B cell (primary cell): ENCODE results near the gene AP4S1. TPM values are rescaled to one million over a fixed set of nuclear protein-coding genes. Genes with fewer than 3 reads are reported as not detected.

Source experiments
- ATAC-seq: fragments of 200-7000 bp; cut with Tn5 transposase; one replicate; pipeline ENCODE4 v1.10.0; 2021; ENCODE audit warnings: low read depth, mild to moderate bottlenecking, moderate number of reproducible peaks, moderate library complexity
- CTCF ChIA-PET: fragments of 350-600 bp; sonication (Branson Sonifier 250); formaldehyde crosslinking; loops from one replicate; lab custom pipeline; 2021; ENCODE audit warnings: antibody characterized with exemption, inconsistent platforms; lab: Charles Lee
- POLR2A ChIA-PET: fragments of 350-600 bp; sonication (Branson Sonifier 250); formaldehyde crosslinking; loops from one replicate; lab custom pipeline; 2021; ENCODE audit warnings: antibody characterized with exemption; lab: Charles Lee
- DNase-seq: peaks from one replicate; pipeline ENCODE4 v3.0.0; 2013
- H2AFZ ChIP-seq: 2 replicates; pipeline ENCODE4 v1.6.1; 2012; ENCODE audit warnings: mild to moderate bottlenecking, low read depth, low read length; ENCODE audit not compliant: insufficient read depth, poor library complexity, severe bottlenecking
- H3K27ac ChIP-seq, 2 donors: 1 replicate in 1 of 2; 2 replicates in 1 of 2; pipeline ENCODE4 v1.5.1; 2012 to 2013; ENCODE audit warnings: low read length in 2 of 2, mild to moderate bottlenecking in 2 of 2, moderate library complexity in 1 of 2
- H3K27me3 ChIP-seq, 4 experiments: fragments of 200-600 bp in 1 of 4; sonication (generic) in 1 of 4; replicated peaks in 1 of 4; 1 replicate in 2 of 4; 2 replicates in 2 of 4; pipeline versions ENCODE4 v1.6.1 to v1.7.0; 2013 to 2016; ENCODE audit warnings: low read length in 3 of 4, mild to moderate bottlenecking in 2 of 4, mixed read lengths in 1 of 4, moderate library complexity in 1 of 4; ENCODE audit not compliant: insufficient read depth in 4 of 4, control insufficient read depth in 3 of 4; ENCODE audit errors: control extremely low read depth in 1 of 4
- H3K36me3 ChIP-seq, 2 experiments: replicated peaks in 1 of 2; 1 replicate in 1 of 2; 2 replicates in 1 of 2; pipeline versions ENCODE4 v1.6.1 to v1.7.1; 2013; ENCODE audit warnings: low read length in 1 of 2; ENCODE audit not compliant: insufficient read depth in 2 of 2, control insufficient read depth in 1 of 2; ENCODE audit errors: control extremely low read depth in 1 of 2, extremely low read depth in 1 of 2
- H3K4me1 ChIP-seq, 2 donors: fragments of 200-600 bp in 1 of 2; sonication (generic) in 1 of 2; 1 replicate in 1 of 2; 2 replicates in 1 of 2; pipeline versions ENCODE4 v1.5.1 to v1.6.1; 2013 to 2017; ENCODE audit warnings: low read length in 2 of 2; ENCODE audit not compliant: control insufficient read depth in 2 of 2, insufficient read depth in 2 of 2
- H3K4me2 ChIP-seq: replicated peaks from 2 replicates; pipeline ENCODE3; 2012; ENCODE audit warnings: mild to moderate bottlenecking, low read depth, low read length; ENCODE audit not compliant: poor library complexity, severe bottlenecking
- H3K4me3 ChIP-seq, 5 experiments: fragments of 200-600 bp in 1 of 5; sonication (generic) in 1 of 5; 1 replicate in 3 of 5; 2 replicates in 2 of 5; pipeline versions ENCODE4 v1.5.1 to v1.7.0; 2011 to 2016; ENCODE audit warnings: low read length in 4 of 5, mild to moderate bottlenecking in 4 of 5, low read depth in 2 of 5, control low read depth in 1 of 5, moderate library complexity in 1 of 5; ENCODE audit not compliant: insufficient read depth in 1 of 5; ENCODE audit errors: control extremely low read depth in 1 of 5, extremely low read depth in 1 of 5
- H3K79me2 ChIP-seq: fragments of 200-600 bp; sonication (generic); one replicate; pipeline ENCODE4 v1.6.0; 2016; ENCODE audit warnings: low read length; ENCODE audit not compliant: control insufficient read depth, insufficient read depth
- H3K9ac ChIP-seq: fragments of 200-600 bp; sonication (generic); 2 replicates; pipeline ENCODE4 v1.6.1; 2017; ENCODE audit warnings: mild to moderate bottlenecking, low read length, moderate library complexity
- H3K9me3 ChIP-seq, 3 donors: one replicate each; pipeline versions ENCODE4 v1.6.1 to v1.7.1; 2013; ENCODE audit warnings: low read length in 2 of 3; ENCODE audit not compliant: control insufficient read depth in 2 of 3, insufficient read depth in 1 of 3; ENCODE audit errors: control extremely low read depth in 1 of 3
- H4K20me1 ChIP-seq: 2 replicates; pipeline ENCODE4 v1.6.0; 2012; ENCODE audit warnings: mild to moderate bottlenecking, low read length; ENCODE audit not compliant: insufficient read depth, control insufficient read depth, poor library complexity, severe bottlenecking
- H3K27ac Mint-ChIP-seq: one replicate; pipeline ENCODE4 v1.8.0; 2021; ENCODE audit warnings: mixed read lengths
- H3K27me3 Mint-ChIP-seq: one replicate; pipeline ENCODE4 v1.8.0; 2021; ENCODE audit warnings: mixed read lengths
- H3K4me1 Mint-ChIP-seq: one replicate; pipeline ENCODE4 v1.8.0; 2021; ENCODE audit warnings: mixed read lengths
- H3K4me3 Mint-ChIP-seq: one replicate; pipeline ENCODE4 v1.8.0; 2021; ENCODE audit warnings: mixed read lengths
- H3K9me3 Mint-ChIP-seq: one replicate; pipeline ENCODE4 v1.8.0; 2022; ENCODE audit warnings: mixed read lengths; ENCODE audit not compliant: insufficient read depth
- CTCF ChIP-seq: fragments of 200-600 bp; IDR thresholded peaks from one replicate; pipeline ENCODE4 v1.8.0; 2022; ENCODE audit warnings: antibody characterized with exemption, mild to moderate bottlenecking
- EZH2 ChIP-seq: IDR thresholded peaks from 2 replicates; pipeline ENCODE4 v1.6.1; 2012; ENCODE audit warnings: borderline replicate concordance, low read depth, mild to moderate bottlenecking, moderate library complexity, low read length; ENCODE audit not compliant: insufficient read depth, poor library complexity, severe bottlenecking
- WGBS: methylation state at CpG from one replicate; pipeline ENCODE4 v1.1.5; 2013; ENCODE audit warnings: missing lambda C conversion rate; ENCODE audit not compliant: insufficient coverage; 5-methylcytosine and 5-hydroxymethylcytosine counted together
- intact Hi-C: fragments of 100-400 bp; cut with micrococcal nuclease; formaldehyde crosslinking; loops from one replicate; pipeline ENCODE4 v1.10.0; 2022
- polyA plus RNA-seq: library from polyadenylated mRNA; depleted of rRNA; stranded (reverse); fragments of >200 nt; gene quantifications from 2 replicates; pipeline ENCODE4 v1.2.3, GENCODE V29; 2012
- total RNA-seq, 2 donors: library from RNA; stranded (reverse); fragments of 120-200 nt in 1 of 2; gene quantifications; 1 replicate in 1 of 2; 2 replicates in 1 of 2; pipeline versions ENCODE4 v1.2.3 to v1.2.4, GENCODE V29; 2013 to 2022

Gene AP4S1
- total and polyA plus RNA-seq, 2 donors (not counting 1 experiment from before 2014, with no cell fraction given) = 3.4 to 15.9 TPM

- H3K79me2 ChIP-seq = peaks cover 4% of the 10 kb centered on the region
- H4K20me1 ChIP-seq = no peaks in the 10 kb centered on the region
- ChIA-PET POLR2A (no interaction called here), CTCF (no interaction called here)
- no peak overlapping the region for H3K9ac ChIP-seq
- 100% methylated on average over 2 of the region's 3 CpGs for WGBS
- intact Hi-C loops = loop anchor here (10.0 kb wide), 1 partner anchor 46 kb away; no protein-coding TSS in a partner anchor
- H3K9me3 ChIP-seq = no peaks in the 10 kb centered on the region
- Mint-ChIP-seq H3K27me3 (no peaks in the 10 kb centered on the region), H3K4me1 (no peaks in the 10 kb centered on the region), H3K27ac (no peak overlapping the region), H3K9me3 (no peaks in the 10 kb centered on the region), H3K4me3 (no peak overlapping the region)
- H3K4me3 ChIP-seq = no peak overlapping the region
- H3K4me2 ChIP-seq = no peak overlapping the region
- no peak for DNase-seq
- H3K27me3 ChIP-seq = no peaks in the 10 kb centered on the region
- no peak for ATAC-seq
- H3K36me3 ChIP-seq = peaks cover 9 to 89% of the 10 kb centered on the region in 2 experiments
- TF ChIP-seq EZH2 = no peak
- TF ChIP-seq CTCF = no peak
- no peak overlapping the region for H2AFZ ChIP-seq
- no peak overlapping the region for H3K27ac ChIP-seq
- H3K4me1 ChIP-seq = no peaks in the 10 kb centered on the region
Observed at GRCh38 chr14:31118892-31119291, 93.4 kb downstream of the AP4S1 start.

- peaks cover 0 to 78% of the 10 kb centered on the region in 2 experiments for H3K36me3 ChIP-seq
- WGBS = 84% methylated on average over 6 of the region's 8 CpGs
- Mint-ChIP-seq H3K4me3 (no peak overlapping the region), H3K27ac (no peak overlapping the region), H3K27me3 (no peaks in the 10 kb centered on the region), H3K9me3 (no peaks in the 10 kb centered on the region), H3K4me1 (peaks cover 3% of the 10 kb centered on the region)
- intact Hi-C loops = no loop called here
- TF ChIP-seq CTCF (no peak), EZH2 (no peak)
- ChIA-PET CTCF (no interaction called here), POLR2A (no interaction called here)
- no peak overlapping the region for H3K4me3 ChIP-seq
- no peaks in the 10 kb centered on the region for H3K27me3 ChIP-seq
- DNase-seq (peak; percentile 8), ATAC-seq (no peak)
- H3K4me2 ChIP-seq = no peak overlapping the region
- peaks cover 4% of the 10 kb centered on the region for H3K79me2 ChIP-seq
- no peak overlapping the region for H3K9ac ChIP-seq
- no peaks in the 10 kb centered on the region for H3K9me3 ChIP-seq
- no peak overlapping the region for H3K27ac ChIP-seq
- H2AFZ ChIP-seq = no peak overlapping the region
- no peaks in the 10 kb centered on the region for H3K4me1 ChIP-seq
- H4K20me1 ChIP-seq = no peaks in the 10 kb centered on the region
Observed at GRCh38 chr14:31122098-31122611, 96.7 kb downstream of the AP4S1 start.
